ENCODE measurements around the gene EIF4A2.

DNA sequence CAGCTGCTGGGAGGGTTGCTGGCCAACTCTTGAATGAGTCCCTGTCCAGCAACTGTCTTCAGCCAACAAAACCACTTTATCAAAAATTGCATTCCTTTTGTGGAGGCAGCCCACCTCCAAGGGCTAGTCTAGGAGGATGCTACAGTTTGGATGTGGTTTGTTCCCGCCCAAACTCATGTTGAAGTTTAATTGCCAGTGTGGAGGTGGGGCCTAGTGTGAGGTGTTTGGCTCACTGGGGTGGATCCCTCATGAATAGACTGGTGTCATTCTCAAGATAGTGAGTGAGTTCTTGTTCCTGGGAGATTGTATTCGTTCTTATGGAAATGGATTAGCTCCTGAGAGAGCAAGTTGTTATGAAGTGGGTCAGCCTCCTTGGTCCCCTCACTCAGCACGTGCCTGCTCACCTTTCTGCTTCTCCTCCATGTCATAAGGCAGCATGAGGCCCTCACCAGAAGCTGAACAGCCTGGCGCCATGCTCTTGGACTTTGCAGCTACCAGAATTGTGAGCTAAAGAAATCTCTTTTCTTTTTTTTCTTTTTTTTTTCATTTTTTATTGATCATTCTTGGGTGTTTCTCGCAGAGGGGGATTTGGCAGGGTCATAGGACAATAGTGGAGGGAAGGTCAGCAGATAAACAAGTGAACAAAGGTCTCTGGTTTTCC is 27.1 kb downstream of the EIF4A2 start:
- TF ChIP-seq, protein P1, sequence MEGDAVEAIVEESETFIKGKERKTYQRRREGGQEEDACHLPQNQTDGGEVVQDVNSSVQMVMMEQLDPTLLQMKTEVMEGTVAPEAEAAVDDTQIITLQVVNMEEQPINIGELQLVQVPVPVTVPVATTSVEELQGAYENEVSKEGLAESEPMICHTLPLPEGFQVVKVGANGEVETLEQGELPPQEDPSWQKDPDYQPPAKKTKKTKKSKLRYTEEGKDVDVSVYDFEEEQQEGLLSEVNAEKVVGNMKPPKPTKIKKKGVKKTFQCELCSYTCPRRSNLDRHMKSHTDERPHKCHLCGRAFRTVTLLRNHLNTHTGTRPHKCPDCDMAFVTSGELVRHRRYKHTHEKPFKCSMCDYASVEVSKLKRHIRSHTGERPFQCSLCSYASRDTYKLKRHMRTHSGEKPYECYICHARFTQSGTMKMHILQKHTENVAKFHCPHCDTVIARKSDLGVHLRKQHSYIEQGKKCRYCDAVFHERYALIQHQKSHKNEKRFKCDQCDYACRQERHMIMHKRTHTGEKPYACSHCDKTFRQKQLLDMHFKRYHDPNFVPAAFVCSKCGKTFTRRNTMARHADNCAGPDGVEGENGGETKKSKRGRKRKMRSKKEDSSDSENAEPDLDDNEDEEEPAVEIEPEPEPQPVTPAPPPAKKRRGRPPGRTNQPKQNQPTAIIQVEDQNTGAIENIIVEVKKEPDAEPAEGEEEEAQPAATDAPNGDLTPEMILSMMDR (IDR thresholded peaks at IDR 0.05; ENCODE audit: low read depth, low read length, poor library complexity, severe bottlenecking), result no peak
- TF ChIP-seq EZH2phosphoT487 (IDR thresholded peaks at IDR 0.05; ENCODE audit: borderline replicate concordance, low read length), result no peak
